Left ventricle myocardium inferior (tissue), 1 donor: Measurements from ENCODE around the gene UBTD1. TPM values are rescaled to one million over a fixed set of nuclear protein-coding genes. Genes with fewer than 3 reads are reported as not detected.

Source experiments
- DNase-seq: peaks from one replicate; pipeline ENCODE4 v3.0.0-alpha.2; 2020
- H3K27ac ChIP-seq: fragments of 200-600 bp; replicated peaks from 2 replicates; pipeline ENCODE4 v1.8.0; 2021
- H3K27me3 ChIP-seq: fragments of 200-600 bp; 2 replicates; pipeline ENCODE4 v1.8.0; 2021; ENCODE audit warnings: low read depth
- H3K36me3 ChIP-seq: fragments of 200-600 bp; 2 replicates; pipeline ENCODE4 v1.8.0; 2021
- H3K4me1 ChIP-seq: fragments of 200-600 bp; 2 replicates; pipeline ENCODE4 v1.8.0; 2021
- H3K4me3 ChIP-seq: fragments of 200-600 bp; 2 replicates; pipeline ENCODE4 v1.8.0; 2021; ENCODE audit warnings: mild to moderate bottlenecking, moderate library complexity
- H3K9me3 ChIP-seq: fragments of 200-600 bp; replicated peaks from 2 replicates; pipeline ENCODE4 v1.8.0; 2021
- intact Hi-C: fragments of 100-400 bp; cut with micrococcal nuclease; formaldehyde crosslinking; loops from one replicate; pipeline ENCODE4 v1.11.0; 2022
- total RNA-seq: library from RNA; stranded (reverse); fragmentation: NEBNext Ultra II Directional; extraction: Animal tissue kit (Norgen Biotek cat#: 25700); gene quantifications from one replicate; pipeline ENCODE4 v1.2.1, GENCODE V29; 2021
- TF ChIP-seq, protein P1 (sequence below): fragments of 200-600 bp; IDR thresholded peaks from 2 replicates; pipeline ENCODE4 v1.8.0; 2021; ENCODE audit warnings: antibody characterized with exemption, mild to moderate bottlenecking, borderline replicate concordance
- donor health status: DM: no; HTN: yes; CAD: no; lungs with severe emphysema.

UBTD1 gene
- total RNA-seq, 1 donor from 2014 or later = 17.1 TPM

DNA sequence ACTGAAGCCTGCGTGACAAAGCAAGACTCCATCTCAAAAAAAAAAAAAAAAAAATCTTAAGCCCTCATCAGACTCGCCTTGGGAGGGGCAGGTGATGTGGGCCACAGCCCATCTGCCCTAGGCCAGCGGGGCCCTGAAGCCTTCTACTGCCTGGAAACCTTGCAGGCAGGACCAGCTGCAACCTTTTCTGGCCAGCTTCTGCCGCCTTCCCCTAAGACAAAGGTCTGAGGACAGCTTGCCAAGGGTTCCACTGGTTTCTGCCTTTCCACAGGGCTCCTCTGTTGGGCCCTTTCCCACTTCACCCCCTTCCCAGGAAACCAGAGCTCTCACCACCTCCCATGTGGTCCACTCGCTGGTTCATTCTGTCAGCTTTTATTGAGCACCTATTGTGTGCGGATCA, 35.2 kb downstream of the UBTD1 start:
- DNase-seq = no peak
- Histone ChIP-seq H3K4me1 (peaks cover 17% of the 10 kb centered on the region), H3K27ac (no peak overlapping the region), H3K9me3 (no peaks in the 10 kb centered on the region), H3K4me3 (no peak overlapping the region), H3K36me3 (no peaks in the 10 kb centered on the region), H3K27me3 (no peaks in the 10 kb centered on the region)
- TF ChIP-seq, protein P1, sequence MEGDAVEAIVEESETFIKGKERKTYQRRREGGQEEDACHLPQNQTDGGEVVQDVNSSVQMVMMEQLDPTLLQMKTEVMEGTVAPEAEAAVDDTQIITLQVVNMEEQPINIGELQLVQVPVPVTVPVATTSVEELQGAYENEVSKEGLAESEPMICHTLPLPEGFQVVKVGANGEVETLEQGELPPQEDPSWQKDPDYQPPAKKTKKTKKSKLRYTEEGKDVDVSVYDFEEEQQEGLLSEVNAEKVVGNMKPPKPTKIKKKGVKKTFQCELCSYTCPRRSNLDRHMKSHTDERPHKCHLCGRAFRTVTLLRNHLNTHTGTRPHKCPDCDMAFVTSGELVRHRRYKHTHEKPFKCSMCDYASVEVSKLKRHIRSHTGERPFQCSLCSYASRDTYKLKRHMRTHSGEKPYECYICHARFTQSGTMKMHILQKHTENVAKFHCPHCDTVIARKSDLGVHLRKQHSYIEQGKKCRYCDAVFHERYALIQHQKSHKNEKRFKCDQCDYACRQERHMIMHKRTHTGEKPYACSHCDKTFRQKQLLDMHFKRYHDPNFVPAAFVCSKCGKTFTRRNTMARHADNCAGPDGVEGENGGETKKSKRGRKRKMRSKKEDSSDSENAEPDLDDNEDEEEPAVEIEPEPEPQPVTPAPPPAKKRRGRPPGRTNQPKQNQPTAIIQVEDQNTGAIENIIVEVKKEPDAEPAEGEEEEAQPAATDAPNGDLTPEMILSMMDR = no peak
- intact Hi-C loops = no loop called here

DNA sequence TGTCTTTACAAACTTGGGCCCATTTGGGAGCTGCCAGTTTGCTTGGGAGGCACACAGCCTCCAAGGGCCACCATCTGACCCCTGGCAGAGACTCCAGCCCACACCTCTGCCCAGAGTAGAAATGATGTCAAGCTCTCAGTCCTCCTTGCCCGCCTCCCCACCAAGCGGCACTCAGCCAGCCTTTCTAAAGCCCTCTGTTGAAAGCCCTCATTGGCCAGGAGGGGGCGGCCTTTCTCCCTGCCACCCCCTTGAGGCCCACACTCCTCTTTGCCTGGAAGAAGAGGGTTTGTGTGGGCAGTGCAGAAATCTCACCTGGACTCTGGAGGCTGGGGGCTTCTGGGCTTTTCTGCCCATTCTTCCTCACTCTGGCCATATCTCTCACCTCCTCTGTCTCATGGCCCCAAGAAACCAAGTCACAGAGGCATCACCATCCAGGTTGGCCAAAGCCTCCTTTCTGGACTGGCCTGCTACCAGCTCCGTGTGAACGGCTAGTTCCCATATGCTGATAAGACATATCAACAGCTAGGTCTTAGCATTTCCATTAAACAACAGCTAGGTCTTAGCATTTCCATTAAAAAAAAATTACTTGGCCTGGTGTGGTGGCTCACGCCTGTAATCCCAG, 36.1 kb downstream of the UBTD1 start:
- no peaks in the 10 kb centered on the region for H3K9me3 ChIP-seq
- intact Hi-C loops = no loop called here

DNA sequence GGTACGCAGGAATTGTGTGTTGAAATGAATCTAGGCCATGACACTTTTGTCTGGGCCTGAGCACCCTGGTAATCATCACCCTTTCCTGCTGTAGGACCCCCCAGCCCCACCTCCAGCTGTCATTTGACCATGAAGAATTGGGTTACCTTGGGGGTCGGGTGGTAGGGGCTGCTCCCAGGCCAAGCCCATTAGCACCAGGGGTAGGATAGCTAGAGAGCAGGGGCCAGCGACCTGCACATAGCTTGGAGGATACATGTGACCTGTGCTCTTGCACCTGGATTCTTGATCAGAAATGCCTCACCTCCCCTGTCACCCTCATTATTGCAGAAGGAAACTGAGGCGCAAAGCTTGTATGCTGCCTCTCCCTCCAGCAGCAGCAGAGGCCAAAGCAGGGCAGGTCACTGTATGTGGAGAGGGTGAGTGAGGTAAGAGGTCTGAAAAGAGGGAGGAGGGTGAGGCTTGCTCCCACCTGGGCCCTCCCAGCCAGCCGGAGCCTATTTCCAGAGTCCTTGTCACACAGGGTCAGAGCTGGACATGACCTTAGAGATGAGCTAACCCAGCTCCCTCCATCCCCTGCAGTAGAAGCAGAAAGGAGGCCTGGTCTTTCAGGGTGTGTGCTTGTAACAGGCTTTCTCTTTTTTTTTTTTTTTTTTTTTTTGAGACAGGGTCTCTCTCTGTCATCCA, 38.6 kb downstream of the UBTD1 start:
- intact Hi-C loops = no loop called here
- H3K27ac ChIP-seq = no peak overlapping the region

More for the DNA sequence above, 36.1 kb downstream of the UBTD1 start:
- no peak overlapping the region for H3K27ac ChIP-seq
- no peaks in the 10 kb centered on the region for H3K36me3 ChIP-seq
- peaks cover 25% of the 10 kb centered on the region for H3K4me1 ChIP-seq
- H3K27me3 ChIP-seq = no peaks in the 10 kb centered on the region
- H3K4me3 ChIP-seq = no peak overlapping the region
- DNase-seq = no peak
- TF ChIP-seq, protein P1 = peak; percentile 57

DNA sequence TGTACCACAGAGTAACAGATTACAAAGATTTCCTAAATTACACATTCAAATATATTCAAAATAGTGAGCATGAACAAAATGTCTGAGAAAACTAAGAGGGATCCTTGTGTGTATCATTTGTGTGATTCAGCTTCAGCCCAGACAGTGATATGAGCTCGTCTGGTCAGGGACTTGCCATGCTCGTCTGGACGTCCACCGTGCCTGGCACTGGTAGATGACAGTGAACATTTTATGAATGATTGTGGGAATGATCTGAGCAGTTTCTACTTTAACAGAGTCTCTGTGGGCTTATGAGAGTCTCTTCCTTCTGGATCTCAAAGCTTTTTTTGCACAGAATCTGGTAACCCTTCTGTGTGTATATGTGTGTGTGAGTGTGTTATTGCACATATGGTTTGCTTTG, 39.7 kb downstream of the UBTD1 start:
- H3K9me3 ChIP-seq = no peaks in the 10 kb centered on the region
- peak overlapping the region; percentile 92 for H3K27ac ChIP-seq
- intact Hi-C loops = no loop called here
- no peaks in the 10 kb centered on the region for H3K27me3 ChIP-seq
- TF ChIP-seq, protein P1 = no peak
- H3K4me3 ChIP-seq = no peak overlapping the region
- H3K4me1 ChIP-seq = peaks cover 54% of the 10 kb centered on the region
- no peaks in the 10 kb centered on the region for H3K36me3 ChIP-seq
- DNase-seq = no peak

More for the DNA sequence above, 38.6 kb downstream of the UBTD1 start:
- no peak overlapping the region for H3K4me3 ChIP-seq
- no peaks in the 10 kb centered on the region for H3K36me3 ChIP-seq
- DNase-seq = no peak
- peaks cover 44% of the 10 kb centered on the region for H3K4me1 ChIP-seq
- TF ChIP-seq, protein P1 = no peak
- H3K9me3 ChIP-seq = no peaks in the 10 kb centered on the region
- no peaks in the 10 kb centered on the region for H3K27me3 ChIP-seq

DNA sequence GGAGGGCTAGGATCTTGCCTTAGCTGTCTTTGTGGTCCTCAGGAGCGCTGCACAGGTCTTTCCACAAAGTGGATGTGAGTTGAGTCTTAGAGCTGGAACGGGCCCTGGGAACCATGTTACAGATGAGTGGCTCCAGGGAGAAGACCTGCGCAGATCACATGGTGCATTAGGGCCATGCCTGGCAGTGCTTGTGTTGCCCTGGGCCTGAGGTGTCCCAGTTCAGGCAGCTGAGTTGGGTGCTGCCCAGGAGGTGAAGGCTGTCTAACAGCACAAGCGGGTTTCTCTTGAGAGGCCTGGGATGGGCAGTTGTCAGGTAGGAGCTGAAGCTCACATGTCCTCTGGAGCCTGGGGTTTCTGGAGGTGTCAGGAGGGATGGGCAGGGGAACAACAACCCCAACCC, 40.1 kb downstream of the UBTD1 start:
- no peaks in the 10 kb centered on the region for H3K36me3 ChIP-seq
- no peaks in the 10 kb centered on the region for H3K27me3 ChIP-seq
- no peak overlapping the region for H3K4me3 ChIP-seq
- no peak for DNase-seq
- TF ChIP-seq, protein P1 = no peak
- peak overlapping the region; percentile 92 for H3K27ac ChIP-seq
- H3K4me1 ChIP-seq = peaks cover 59% of the 10 kb centered on the region
- H3K9me3 ChIP-seq = no peaks in the 10 kb centered on the region
- intact Hi-C loops = no loop called here
